Measurements from ENCODE around the gene P3H2. TPM values are rescaled to one million over a fixed set of nuclear protein-coding genes. Genes with fewer than 3 reads are reported as not detected.
A peak's percentile ranks its signal among the peaks of the same experiment; 100 is the strongest.

Gene P3H2
- total and polyA plus RNA-seq, 2 of the 4 experiments (the other 2 are of a cell fraction): 54.7 to 64.3 TPM

GRCh38 chr3:190065204-190065603 lies 55.5 kb downstream of the P3H2 start:
- whole genome bisulfite sequencing, 2 experiments (ENCODE audit: extremely low coverage in 2 of 2, insufficient read length in 1 of 2): no CpG with 5 or more reads among the region's 2 CpGs
- Histone ChIP-seq H2BK20ac (ENCODE audit: low read depth, low read length) (peak overlapping the region; percentile 50), H3K27ac (ENCODE audit: insufficient read depth, low read length) (no peak overlapping the region), H2AK5ac (ENCODE audit: low read depth, low read length) (peak overlapping the region; percentile 5; the same call in 1 of the 2 replicates), H3K14ac (replicated peaks; ENCODE audit: low read depth, low read length) (peak overlapping the region; percentile 68), H2BK15ac (ENCODE audit: low read depth, low read length) (peak overlapping the region; percentile 75; the same call in 2 of the 3 replicates), H3K4me2 (ENCODE audit: low read depth, low read length) (no peak overlapping the region), H3K9me1 (ENCODE audit: insufficient read depth, low read length) (peaks cover 5% of the 10 kb centered on the region), H3K9me3 (ENCODE audit: control insufficient read depth, insufficient read depth, low read length) (no peaks in the 10 kb centered on the region), H2BK5ac (ENCODE audit: low read depth, low read length, poor library complexity, severe bottlenecking) (peak overlapping the region; percentile 74), H2AK9ac (replicated peaks; ENCODE audit: low read depth, low read length, poor library complexity) (peak overlapping the region; percentile 5), H4K5ac (ENCODE audit: low read depth, low read length) (no peak overlapping the region; the same call in 1 of the 2 replicates), H4K91ac (ENCODE audit: insufficient read depth, low read depth, low read length) (peak overlapping the region; percentile 12), H3K23ac (ENCODE audit: low read depth, low read length) (peak overlapping the region; percentile 39), H3K4ac (ENCODE audit: low read depth, low read length) (peak overlapping the region; percentile 74), H2AFZ (replicated peaks; ENCODE audit: low read length, poor library complexity) (no peak overlapping the region), H3K79me1 (ENCODE audit: low read depth in 1 of 2, low read length in 2 of 2) (peaks cover 25 to 48% of the 10 kb centered on the region in 2 experiments), H3K36me3 (ENCODE audit: control insufficient read depth, insufficient read depth, low read length) (no peaks in the 10 kb centered on the region; the same call in 1 of the 2 replicates), H4K20me1 (ENCODE audit: insufficient read depth, low read length) (no peaks in the 10 kb centered on the region; the same call in 1 of the 2 replicates), H4K8ac (ENCODE audit: low read depth in 2 of 2, low read length in 2 of 2) (peak overlapping the region; percentile 11 to 69; a peak in 3 of 4 replicates), H3K9ac (ENCODE audit: low read depth, low read length) (no peak overlapping the region), H3K18ac (ENCODE audit: low read depth, low read length) (peak overlapping the region; percentile 83; the same call in 1 of the 2 replicates), H2BK120ac (ENCODE audit: low read depth, low read length) (peak overlapping the region; percentile 66), H3K27me3 (ENCODE audit: control insufficient read depth, insufficient read depth, low read length) (no peaks in the 10 kb centered on the region), H3K56ac (ENCODE audit: extremely low read depth, insufficient read depth, low read length) (no peak overlapping the region), H3K4me1 (ENCODE audit: control insufficient read depth, insufficient read depth, low read length) (peaks cover 14% of the 10 kb centered on the region), H3K4me3 (ENCODE audit: insufficient read depth, low read depth, low read length) (no peak overlapping the region)
- intact Hi-C loops (cut with micrococcal nuclease) (no loop called here), dilution Hi-C loops (cut with HindIII; ENCODE audit: low sequenced_read_pairs, unreplicated experiment) (no loop called here), in situ Hi-C loops (cut with MboI; ENCODE audit: low sequenced_read_pairs) (no loop called here)
- ChIA-PET CTCF (no interaction called here), POLR2A (ENCODE audit: unreplicated experiment) (no interaction called here)
- ATAC-seq (ENCODE audit: low read depth): no peak
- no TSS peak for BruUV-seq (replicated peaks)
- no peak for TF ChIP-seq NFE2L2 (IDR thresholded peaks at IDR 0.05; ENCODE audit: low read depth, low read length)
- TF ChIP-seq POLR2A (IDR thresholded peaks at IDR 0.05; ENCODE audit: low read depth, low read length): no peak
- no peak for TF ChIP-seq USF2 (IDR thresholded peaks at IDR 0.05; ENCODE audit: low read depth, low read length)
- TF ChIP-seq MXI1 (IDR thresholded peaks at IDR 0.05; ENCODE audit: borderline replicate concordance, low read depth, low read length): no peak
- TF ChIP-seq RAD21 (IDR thresholded peaks at IDR 0.05; ENCODE audit: low read length): no peak
- TF ChIP-seq CEBPB (IDR thresholded peaks at IDR 0.05; ENCODE audit: low read depth, low read length): no peak
- no peak for TF ChIP-seq MAZ (IDR thresholded peaks at IDR 0.05; ENCODE audit: borderline replicate concordance, low read depth, low read length)
- TF ChIP-seq BHLHE40 (IDR thresholded peaks at IDR 0.05; ENCODE audit: low read depth, low read length): no peak
- no peak for TF ChIP-seq SMC3 (IDR thresholded peaks at IDR 0.05; ENCODE audit: low read depth, low read length)
- no peak for TF ChIP-seq CTCF (conservative IDR thresholded peaks at IDR 0.05; ENCODE audit: low read depth, low read length)
- TF ChIP-seq CHD1 (IDR thresholded peaks at IDR 0.05; ENCODE audit: low read depth, low read length): no peak
- no peak for TF ChIP-seq MAFK (IDR thresholded peaks at IDR 0.05; ENCODE audit: low read depth, low read length)
- TF ChIP-seq ELK1 (IDR thresholded peaks at IDR 0.05; ENCODE audit: borderline replicate concordance, low read depth, low read length): no peak
- no peak for TF ChIP-seq RCOR1 (IDR thresholded peaks at IDR 0.05; ENCODE audit: insufficient replicate concordance, low read length)
- no peak for TF ChIP-seq FOS (IDR thresholded peaks at IDR 0.05; ENCODE audit: low read depth, low read length)
- no peak for TF ChIP-seq RFX5 (IDR thresholded peaks at IDR 0.05; ENCODE audit: low read depth, low read length)
- DNase-seq: no peak

All from IMR-90 (cell line).